H9 (cell line): ENCODE measurements around the gene TUNAR. TPM values are rescaled to one million over a fixed set of nuclear protein-coding genes. Genes with fewer than 3 reads are reported as not detected.

Experiments
- DNase-seq: peaks from one replicate; pipeline ENCODE4 v3.0.0-alpha.2; 2017
- H2AFZ ChIP-seq: one replicate; pipeline ENCODE4 v1.6.1; 2013; ENCODE audit warnings: mild to moderate bottlenecking, low read length, control low read depth, moderate library complexity
- H2AK5ac ChIP-seq: 2 replicates; pipeline ENCODE4 v1.6.1; 2013; ENCODE audit warnings: low read length, control low read depth, mixed read lengths; ENCODE audit not compliant: insufficient read length
- H2BK120ac ChIP-seq: one replicate; pipeline ENCODE4 v1.6.1; 2013; ENCODE audit warnings: low read depth, mild to moderate bottlenecking, low read length, control low read depth, inconsistent platforms; ENCODE audit not compliant: poor library complexity, severe bottlenecking
- H2BK12ac ChIP-seq: 2 replicates; pipeline ENCODE4 v1.6.1; 2013; ENCODE audit warnings: low read length, control low read depth, mixed read lengths, low read depth; ENCODE audit not compliant: insufficient read length
- H2BK15ac ChIP-seq: 2 replicates; pipeline ENCODE4 v1.6.1; 2013; ENCODE audit warnings: low read depth, low read length, control low read depth
- H2BK20ac ChIP-seq: one replicate; pipeline ENCODE4 v1.6.1; 2013; ENCODE audit warnings: low read depth, mild to moderate bottlenecking, low read length, control low read depth, inconsistent platforms; ENCODE audit not compliant: poor library complexity, severe bottlenecking
- H2BK5ac ChIP-seq: 2 replicates; pipeline ENCODE4 v1.6.1; 2013; ENCODE audit warnings: low read length, control low read depth, mixed read lengths; ENCODE audit not compliant: insufficient read length
- H3K14ac ChIP-seq: 2 replicates; pipeline ENCODE4 v1.6.1; 2013; ENCODE audit warnings: low read length, control low read depth; ENCODE audit not compliant: insufficient read depth
- H3K18ac ChIP-seq: 2 replicates; pipeline ENCODE4 v1.6.1; 2013; ENCODE audit warnings: low read depth, mild to moderate bottlenecking, mixed read lengths, low read length, control low read depth; ENCODE audit not compliant: insufficient read length
- H3K23ac ChIP-seq: 2 replicates; pipeline ENCODE4 v1.6.1; 2013; ENCODE audit warnings: low read length, control low read depth, mixed read lengths, low read depth; ENCODE audit not compliant: insufficient read length
- H3K23me2 ChIP-seq: 2 replicates; pipeline ENCODE4 v1.6.1; 2013; ENCODE audit warnings: low read depth, mild to moderate bottlenecking, mixed read lengths, low read length, control low read depth; ENCODE audit not compliant: insufficient read length, poor library complexity, severe bottlenecking
- H3K27ac ChIP-seq: 2 replicates; pipeline ENCODE4 v1.5.1; 2013; ENCODE audit warnings: low read length, control low read depth, mixed read lengths, low read depth; ENCODE audit not compliant: insufficient read length
- H3K27me3 ChIP-seq: 2 replicates; pipeline ENCODE4 v1.6.1; 2013; ENCODE audit warnings: low read length, control low read depth, inconsistent platforms; ENCODE audit not compliant: insufficient read depth
- H3K4ac ChIP-seq: 2 replicates; pipeline ENCODE4 v1.6.1; 2013; ENCODE audit warnings: low read depth, mild to moderate bottlenecking, control low read depth, inconsistent platforms, low read length, moderate library complexity
- H3K4me1 ChIP-seq: 2 replicates; pipeline ENCODE4 v1.6.1; 2013; ENCODE audit warnings: low read length, control low read depth, inconsistent platforms; ENCODE audit not compliant: insufficient read depth
- H3K4me2 ChIP-seq: 2 replicates; pipeline ENCODE4 v1.6.1; 2013; ENCODE audit warnings: low read length, control low read depth, mixed read lengths; ENCODE audit not compliant: insufficient read length, insufficient read depth
- H3K56ac ChIP-seq: 2 replicates; pipeline ENCODE4 v1.6.1; 2013; ENCODE audit warnings: low read depth, mild to moderate bottlenecking, mixed read lengths, low read length, control low read depth; ENCODE audit not compliant: insufficient read length
- H3K79me1 ChIP-seq: 2 replicates; pipeline ENCODE4 v1.6.1; 2013; ENCODE audit warnings: low read depth, mild to moderate bottlenecking, moderate library complexity, low read length, control low read depth, inconsistent platforms; ENCODE audit not compliant: insufficient read depth, poor library complexity, severe bottlenecking
- H3K79me2 ChIP-seq: 2 replicates; pipeline ENCODE4 v1.6.1; 2013; ENCODE audit warnings: low read length, control low read depth, inconsistent platforms; ENCODE audit not compliant: insufficient read depth
- H3K9ac ChIP-seq: 2 replicates; pipeline ENCODE4 v1.6.1; 2013; ENCODE audit warnings: low read length, control low read depth, mixed read lengths; ENCODE audit not compliant: insufficient read length; ENCODE audit errors: extremely low read depth
- H3K9me3 ChIP-seq: one replicate; pipeline ENCODE4 v1.6.1; 2013; ENCODE audit warnings: low read depth, low read length, inconsistent platforms; ENCODE audit not compliant: control insufficient read depth
- H3T11ph ChIP-seq: one replicate; pipeline ENCODE4 v1.6.1; 2013; ENCODE audit warnings: mild to moderate bottlenecking, low read length, control low read depth, inconsistent platforms
- H4K20me1 ChIP-seq: one replicate; pipeline ENCODE4 v1.6.1; 2013; ENCODE audit not compliant: control insufficient read depth, insufficient read length, insufficient read depth
- H4K5ac ChIP-seq: 2 replicates; pipeline ENCODE4 v1.6.1; 2013; ENCODE audit warnings: low read depth, mild to moderate bottlenecking, mixed read lengths, low read length, control low read depth; ENCODE audit not compliant: insufficient read length
- H4K8ac ChIP-seq: replicated peaks from 2 replicates; pipeline ENCODE4 v1.6.1; 2013; ENCODE audit warnings: low read length, control low read depth, mixed read lengths, low read depth; ENCODE audit not compliant: insufficient read length
- H4K91ac ChIP-seq: 2 replicates; pipeline ENCODE4 v1.6.1; 2013; ENCODE audit warnings: low read depth, mild to moderate bottlenecking, moderate library complexity, mixed read lengths, low read length, control low read depth; ENCODE audit not compliant: insufficient read length
- H3K27ac Mint-ChIP-seq, 3 experiments: 2 replicates in 2 of 3; 3 replicates in 1 of 3; pipeline ENCODE4 v1.8.0; 2020 to 2021; ENCODE audit warnings: mixed read lengths in 3 of 3, mild to moderate bottlenecking in 1 of 3, moderate library complexity in 1 of 3
- H3K27me3 Mint-ChIP-seq: 2 replicates; pipeline ENCODE4 v1.8.0; 2021; ENCODE audit warnings: low read depth, mild to moderate bottlenecking, moderate library complexity, mixed read lengths
- H3K36me3 Mint-ChIP-seq, 3 experiments: 2 replicates in 2 of 3; 3 replicates in 1 of 3; pipeline ENCODE4 v1.8.0; 2020 to 2021; ENCODE audit warnings: low read depth in 3 of 3, mixed read lengths in 3 of 3; ENCODE audit not compliant: insufficient read depth in 1 of 3
- H3K4me1 Mint-ChIP-seq, 2 experiments: 2 replicates each; pipeline ENCODE4 v1.8.0; 2020; ENCODE audit warnings: mixed read lengths in 2 of 2
- H3K4me3 Mint-ChIP-seq, 2 experiments: 2 replicates in 1 of 2; 3 replicates in 1 of 2; pipeline ENCODE4 v1.8.0; 2020 to 2021; ENCODE audit warnings: mild to moderate bottlenecking in 2 of 2, mixed read lengths in 2 of 2, moderate library complexity in 1 of 2
- H3K9me3 Mint-ChIP-seq, 2 experiments: 2 replicates in 1 of 2; 3 replicates in 1 of 2; pipeline ENCODE4 v1.8.0; 2020; ENCODE audit warnings: mild to moderate bottlenecking in 2 of 2, mixed read lengths in 2 of 2, moderate library complexity in 1 of 2
- CTCF ChIP-seq: fragments of 200-600 bp; sonication (generic); conservative IDR thresholded peaks from 3 replicates; pipeline ENCODE4 v1.8.0; 2021; ENCODE audit warnings: antibody characterized with exemption, mild to moderate bottlenecking
- WGBS: extraction: QIAGEN DNeasy Blood & Tissue Kit; methylation state at CpG from one replicate; pipeline ENCODE4 v1.1.7; 2013; ENCODE audit warnings: missing lambda C conversion rate, low lambda C conversion rate, mixed read lengths; ENCODE audit not compliant: insufficient read length; ENCODE audit errors: extremely low coverage; 5-methylcytosine and 5-hydroxymethylcytosine counted together
- total RNA-seq: library from RNA; stranded (reverse); gene quantifications from 2 replicates; pipeline ENCODE4 v1.2.1, GENCODE V29; 2021

The TUNAR gene
- total RNA-seq, 1 experiment from 2014 or later: 26.2 TPM

- Histone ChIP-seq H4K91ac (no peak overlapping the region), H3K4me1 (peaks cover 8% of the 10 kb centered on the region), H3K56ac (no peak overlapping the region), H3K23ac (no peak overlapping the region), H3K27ac (no peak overlapping the region), H2AK5ac (no peak overlapping the region), H2BK20ac (no peak overlapping the region), H3K4me2 (no peak overlapping the region), H2BK12ac (no peak overlapping the region), H3K79me1 (no peaks in the 10 kb centered on the region), H2BK120ac (no peak overlapping the region), H2BK5ac (no peak overlapping the region), H3K23me2 (no peaks in the 10 kb centered on the region), H3K79me2 (no peaks in the 10 kb centered on the region), H3K9me3 (no peaks in the 10 kb centered on the region), H3K9ac (no peak overlapping the region), H3K4ac (no peak overlapping the region), H3T11ph (no peak overlapping the region), H2AFZ (no peak overlapping the region), H4K5ac (no peak overlapping the region), H3K27me3 (no peaks in the 10 kb centered on the region), H4K8ac (no peak overlapping the region), H4K20me1 (no peaks in the 10 kb centered on the region), H3K14ac (no peak overlapping the region), H2BK15ac (no peak overlapping the region), H3K18ac (no peak overlapping the region)
- Mint-ChIP-seq H3K9me3 (peaks cover 2% of the 10 kb centered on the region in 2 experiments; a peak in 2 of 5 replicates), H3K4me1 (peaks cover 48 to 59% of the 10 kb centered on the region in 2 experiments), H3K36me3 (peaks cover 3 to 6% (median 4%) of the 10 kb centered on the region in 3 experiments; a peak in 5 of 7 replicates), H3K27ac (peak overlapping the region in 1 of 3 experiments; percentile 56; a peak in 2 of 7 replicates), H3K27me3 (no peaks in the 10 kb centered on the region), H3K4me3 (no peak overlapping the region)
- no CpG with 5 or more reads among the region's 4 CpGs for WGBS
- DNase-seq: no peak
- no peak for TF ChIP-seq CTCF
Observed at GRCh38 chr14:95951359-95951758, 74.7 kb downstream of the TUNAR start.
